K562 (cell line): Measurements from ENCODE around the gene TP53RK. TPM values are rescaled to one million over a fixed set of nuclear protein-coding genes. Genes with fewer than 3 reads are reported as not detected.

Experiments
- ATF7 ChIP-seq: fragments of 450-650 bp; IDR thresholded peaks from 2 replicates; pipeline ENCODE4 v1.7.1; 2014; ENCODE audit warnings: mild to moderate bottlenecking, moderate library complexity
- BDP1 ChIP-seq: IDR thresholded peaks from 3 replicates; pipeline ENCODE4 v1.6.1; 2011; ENCODE audit not compliant: insufficient read length, insufficient read depth
- CHD4 ChIP-seq: fragments of 200-600 bp; sonication (generic); IDR thresholded peaks from 3 replicates; pipeline ENCODE4 v1.6.1; 2012; ENCODE audit warnings: low read depth, mild to moderate bottlenecking, mixed read lengths, low read length, inconsistent platforms; ENCODE audit not compliant: insufficient read depth, insufficient replicate concordance, poor library complexity, severe bottlenecking
- FOS ChIP-seq: IDR thresholded peaks from 3 replicates; pipeline ENCODE4 v1.6.1; 2011; ENCODE audit not compliant: insufficient read length; ENCODE audit errors: extremely low read depth
- FUS ChIP-seq: fragments of 200-400 bp; formaldehyde crosslinking; optimal IDR thresholded peaks from 2 replicates; pipeline ENCODE3; 2017; ENCODE audit warnings: low read depth, low read length
- L3MBTL2 ChIP-seq: fragments of 450-650 bp; IDR thresholded peaks from 2 replicates; pipeline ENCODE4 v1.6.1; 2016; ENCODE audit warnings: mild to moderate bottlenecking, moderate library complexity
- MECOM ChIP-seq: fragments of 250-450 bp; sonication (Bioruptor Pico); IDR thresholded peaks from 2 replicates; pipeline ENCODE4 v1.8.0; 2022; ENCODE audit warnings: inconsistent platforms
- PCBP1 ChIP-seq: fragments of 200-400 bp; formaldehyde crosslinking; IDR thresholded peaks from 2 replicates; pipeline ENCODE4 v1.6.1; 2018; ENCODE audit warnings: mild to moderate bottlenecking, low read depth, low read length; ENCODE audit not compliant: poor library complexity, severe bottlenecking
- POU5F1 ChIP-seq: fragments of 150-350 bp; IDR thresholded peaks from 2 replicates; pipeline ENCODE4 v1.6.1; 2014; ENCODE audit warnings: borderline replicate concordance, low read length, low read depth, mild to moderate bottlenecking; ENCODE audit not compliant: partially characterized antibody
- RBFOX2 ChIP-seq: fragments of 200-400 bp; formaldehyde crosslinking; IDR thresholded peaks from 2 replicates; pipeline ENCODE4 v1.6.1; 2017; ENCODE audit warnings: low read depth, mild to moderate bottlenecking, low read length, moderate library complexity
- ZNF584 ChIP-seq: fragments of 200-800 bp; sonication (Bioruptor generic); IDR thresholded peaks from 2 replicates; pipeline ENCODE4 v1.6.1; 2016; ENCODE audit warnings: low read depth, mild to moderate bottlenecking, missing genetic modification characterization, missing compliant biosample characterization
- polyA plus RNA-seq, 8 experiments: library from polyadenylated mRNA; depleted of rRNA in 4 of 8; stranded (reverse) in 5 of 8; unstranded in 3 of 8; fragments of >200 nt; fragmentation: Nextera tagmentation in 2 of 8; fragmentation: Illumina TruSeq in 1 of 8; extraction: Ambion mirVana in 2 of 8; extraction: Trizol in 1 of 8; gene quantifications; 2 replicates each; pipeline versions ENCODE4 v1.2.1 to v1.2.3, GENCODE V29; 2011 to 2014; ENCODE audit warnings: inconsistent platforms in 1 of 8, missing spikeins in 1 of 8
- total RNA-seq, 7 experiments: library from RNA; depleted of rRNA in 6 of 7; stranded (reverse); fragments of >200 nt in 6 of 7; fragmentation: Illumina TruSeq in 2 of 7; extraction: Trizol in 2 of 7; gene quantifications; 2 replicates each; pipeline versions ENCODE4 v1.2.1 to v1.2.3, GENCODE V29; 2011 to 2021; ENCODE audit warnings: low replicate concordance in 1 of 7
- TF ChIP-seq, protein P1 (sequence below), 2 experiments: fragments of 450-650 bp; IDR thresholded peaks; 2 replicates each; pipeline ENCODE4 v1.6.1; 2018; ENCODE audit warnings: mild to moderate bottlenecking in 2 of 2, low read depth in 1 of 2; ENCODE audit not compliant: partially characterized antibody in 2 of 2
- TF ChIP-seq, protein P2 (sequence below): fragments of 450-650 bp; IDR thresholded peaks from 2 replicates; pipeline ENCODE4 v1.6.1; 2016; ENCODE audit warnings: mild to moderate bottlenecking, moderate library complexity

TP53RK gene
- total and polyA plus RNA-seq, 9 of the 15 experiments (the other 6 are each of a cell fraction or from before 2014, with no cell fraction given): 2.9 to 43.5 (median 17.2) TPM

DNA sequence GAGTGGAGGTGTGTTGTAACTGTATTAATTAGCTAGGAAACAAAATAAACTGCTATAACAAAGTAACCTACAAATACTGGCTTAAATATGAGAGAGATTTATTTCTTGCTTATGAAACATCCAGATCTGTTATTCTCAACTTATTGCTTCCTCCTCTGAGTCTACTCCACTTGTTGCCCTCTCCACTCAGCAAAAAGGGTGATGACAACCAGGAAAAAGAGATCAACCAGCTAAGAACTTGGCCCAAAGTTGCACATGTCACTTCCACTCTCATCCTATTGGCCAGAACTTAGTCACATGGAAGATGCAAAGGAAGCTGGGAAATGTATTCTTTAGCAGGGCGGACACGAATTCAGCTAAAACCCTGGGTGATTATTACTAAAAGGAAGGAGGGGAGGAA is 5.2 kb upstream of the TP53RK start (continued):
- TF ChIP-seq, protein P1, sequence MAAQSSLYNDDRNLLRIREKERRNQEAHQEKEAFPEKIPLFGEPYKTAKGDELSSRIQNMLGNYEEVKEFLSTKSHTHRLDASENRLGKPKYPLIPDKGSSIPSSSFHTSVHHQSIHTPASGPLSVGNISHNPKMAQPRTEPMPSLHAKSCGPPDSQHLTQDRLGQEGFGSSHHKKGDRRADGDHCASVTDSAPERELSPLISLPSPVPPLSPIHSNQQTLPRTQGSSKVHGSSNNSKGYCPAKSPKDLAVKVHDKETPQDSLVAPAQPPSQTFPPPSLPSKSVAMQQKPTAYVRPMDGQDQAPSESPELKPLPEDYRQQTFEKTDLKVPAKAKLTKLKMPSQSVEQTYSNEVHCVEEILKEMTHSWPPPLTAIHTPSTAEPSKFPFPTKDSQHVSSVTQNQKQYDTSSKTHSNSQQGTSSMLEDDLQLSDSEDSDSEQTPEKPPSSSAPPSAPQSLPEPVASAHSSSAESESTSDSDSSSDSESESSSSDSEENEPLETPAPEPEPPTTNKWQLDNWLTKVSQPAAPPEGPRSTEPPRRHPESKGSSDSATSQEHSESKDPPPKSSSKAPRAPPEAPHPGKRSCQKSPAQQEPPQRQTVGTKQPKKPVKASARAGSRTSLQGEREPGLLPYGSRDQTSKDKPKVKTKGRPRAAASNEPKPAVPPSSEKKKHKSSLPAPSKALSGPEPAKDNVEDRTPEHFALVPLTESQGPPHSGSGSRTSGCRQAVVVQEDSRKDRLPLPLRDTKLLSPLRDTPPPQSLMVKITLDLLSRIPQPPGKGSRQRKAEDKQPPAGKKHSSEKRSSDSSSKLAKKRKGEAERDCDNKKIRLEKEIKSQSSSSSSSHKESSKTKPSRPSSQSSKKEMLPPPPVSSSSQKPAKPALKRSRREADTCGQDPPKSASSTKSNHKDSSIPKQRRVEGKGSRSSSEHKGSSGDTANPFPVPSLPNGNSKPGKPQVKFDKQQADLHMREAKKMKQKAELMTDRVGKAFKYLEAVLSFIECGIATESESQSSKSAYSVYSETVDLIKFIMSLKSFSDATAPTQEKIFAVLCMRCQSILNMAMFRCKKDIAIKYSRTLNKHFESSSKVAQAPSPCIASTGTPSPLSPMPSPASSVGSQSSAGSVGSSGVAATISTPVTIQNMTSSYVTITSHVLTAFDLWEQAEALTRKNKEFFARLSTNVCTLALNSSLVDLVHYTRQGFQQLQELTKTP (IDR thresholded peaks at IDR 0.05; ENCODE audit: low read depth in 1 of 2, partially characterized antibody in 2 of 2): peak in 1 of 2 experiments; percentile 40
- TF ChIP-seq, protein P2, sequence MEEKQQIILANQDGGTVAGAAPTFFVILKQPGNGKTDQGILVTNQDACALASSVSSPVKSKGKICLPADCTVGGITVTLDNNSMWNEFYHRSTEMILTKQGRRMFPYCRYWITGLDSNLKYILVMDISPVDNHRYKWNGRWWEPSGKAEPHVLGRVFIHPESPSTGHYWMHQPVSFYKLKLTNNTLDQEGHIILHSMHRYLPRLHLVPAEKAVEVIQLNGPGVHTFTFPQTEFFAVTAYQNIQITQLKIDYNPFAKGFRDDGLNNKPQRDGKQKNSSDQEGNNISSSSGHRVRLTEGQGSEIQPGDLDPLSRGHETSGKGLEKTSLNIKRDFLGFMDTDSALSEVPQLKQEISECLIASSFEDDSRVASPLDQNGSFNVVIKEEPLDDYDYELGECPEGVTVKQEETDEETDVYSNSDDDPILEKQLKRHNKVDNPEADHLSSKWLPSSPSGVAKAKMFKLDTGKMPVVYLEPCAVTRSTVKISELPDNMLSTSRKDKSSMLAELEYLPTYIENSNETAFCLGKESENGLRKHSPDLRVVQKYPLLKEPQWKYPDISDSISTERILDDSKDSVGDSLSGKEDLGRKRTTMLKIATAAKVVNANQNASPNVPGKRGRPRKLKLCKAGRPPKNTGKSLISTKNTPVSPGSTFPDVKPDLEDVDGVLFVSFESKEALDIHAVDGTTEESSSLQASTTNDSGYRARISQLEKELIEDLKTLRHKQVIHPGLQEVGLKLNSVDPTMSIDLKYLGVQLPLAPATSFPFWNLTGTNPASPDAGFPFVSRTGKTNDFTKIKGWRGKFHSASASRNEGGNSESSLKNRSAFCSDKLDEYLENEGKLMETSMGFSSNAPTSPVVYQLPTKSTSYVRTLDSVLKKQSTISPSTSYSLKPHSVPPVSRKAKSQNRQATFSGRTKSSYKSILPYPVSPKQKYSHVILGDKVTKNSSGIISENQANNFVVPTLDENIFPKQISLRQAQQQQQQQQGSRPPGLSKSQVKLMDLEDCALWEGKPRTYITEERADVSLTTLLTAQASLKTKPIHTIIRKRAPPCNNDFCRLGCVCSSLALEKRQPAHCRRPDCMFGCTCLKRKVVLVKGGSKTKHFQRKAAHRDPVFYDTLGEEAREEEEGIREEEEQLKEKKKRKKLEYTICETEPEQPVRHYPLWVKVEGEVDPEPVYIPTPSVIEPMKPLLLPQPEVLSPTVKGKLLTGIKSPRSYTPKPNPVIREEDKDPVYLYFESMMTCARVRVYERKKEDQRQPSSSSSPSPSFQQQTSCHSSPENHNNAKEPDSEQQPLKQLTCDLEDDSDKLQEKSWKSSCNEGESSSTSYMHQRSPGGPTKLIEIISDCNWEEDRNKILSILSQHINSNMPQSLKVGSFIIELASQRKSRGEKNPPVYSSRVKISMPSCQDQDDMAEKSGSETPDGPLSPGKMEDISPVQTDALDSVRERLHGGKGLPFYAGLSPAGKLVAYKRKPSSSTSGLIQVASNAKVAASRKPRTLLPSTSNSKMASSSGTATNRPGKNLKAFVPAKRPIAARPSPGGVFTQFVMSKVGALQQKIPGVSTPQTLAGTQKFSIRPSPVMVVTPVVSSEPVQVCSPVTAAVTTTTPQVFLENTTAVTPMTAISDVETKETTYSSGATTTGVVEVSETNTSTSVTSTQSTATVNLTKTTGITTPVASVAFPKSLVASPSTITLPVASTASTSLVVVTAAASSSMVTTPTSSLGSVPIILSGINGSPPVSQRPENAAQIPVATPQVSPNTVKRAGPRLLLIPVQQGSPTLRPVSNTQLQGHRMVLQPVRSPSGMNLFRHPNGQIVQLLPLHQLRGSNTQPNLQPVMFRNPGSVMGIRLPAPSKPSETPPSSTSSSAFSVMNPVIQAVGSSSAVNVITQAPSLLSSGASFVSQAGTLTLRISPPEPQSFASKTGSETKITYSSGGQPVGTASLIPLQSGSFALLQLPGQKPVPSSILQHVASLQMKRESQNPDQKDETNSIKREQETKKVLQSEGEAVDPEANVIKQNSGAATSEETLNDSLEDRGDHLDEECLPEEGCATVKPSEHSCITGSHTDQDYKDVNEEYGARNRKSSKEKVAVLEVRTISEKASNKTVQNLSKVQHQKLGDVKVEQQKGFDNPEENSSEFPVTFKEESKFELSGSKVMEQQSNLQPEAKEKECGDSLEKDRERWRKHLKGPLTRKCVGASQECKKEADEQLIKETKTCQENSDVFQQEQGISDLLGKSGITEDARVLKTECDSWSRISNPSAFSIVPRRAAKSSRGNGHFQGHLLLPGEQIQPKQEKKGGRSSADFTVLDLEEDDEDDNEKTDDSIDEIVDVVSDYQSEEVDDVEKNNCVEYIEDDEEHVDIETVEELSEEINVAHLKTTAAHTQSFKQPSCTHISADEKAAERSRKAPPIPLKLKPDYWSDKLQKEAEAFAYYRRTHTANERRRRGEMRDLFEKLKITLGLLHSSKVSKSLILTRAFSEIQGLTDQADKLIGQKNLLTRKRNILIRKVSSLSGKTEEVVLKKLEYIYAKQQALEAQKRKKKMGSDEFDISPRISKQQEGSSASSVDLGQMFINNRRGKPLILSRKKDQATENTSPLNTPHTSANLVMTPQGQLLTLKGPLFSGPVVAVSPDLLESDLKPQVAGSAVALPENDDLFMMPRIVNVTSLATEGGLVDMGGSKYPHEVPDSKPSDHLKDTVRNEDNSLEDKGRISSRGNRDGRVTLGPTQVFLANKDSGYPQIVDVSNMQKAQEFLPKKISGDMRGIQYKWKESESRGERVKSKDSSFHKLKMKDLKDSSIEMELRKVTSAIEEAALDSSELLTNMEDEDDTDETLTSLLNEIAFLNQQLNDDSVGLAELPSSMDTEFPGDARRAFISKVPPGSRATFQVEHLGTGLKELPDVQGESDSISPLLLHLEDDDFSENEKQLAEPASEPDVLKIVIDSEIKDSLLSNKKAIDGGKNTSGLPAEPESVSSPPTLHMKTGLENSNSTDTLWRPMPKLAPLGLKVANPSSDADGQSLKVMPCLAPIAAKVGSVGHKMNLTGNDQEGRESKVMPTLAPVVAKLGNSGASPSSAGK: 0 out of 2 replicates have a peak, but pooled peaks have one; percentile 16
- TF ChIP-seq PCBP1 (no peak), FOS (peak; percentile 76), RBFOX2 (0 out of 2 replicates have a peak, but pooled peaks have one; percentile 13), FUS (no peak), L3MBTL2 (peak; percentile 59), MECOM (CRISPR knock-in tag) (no peak), POU5F1 (no peak), ZNF584 (0 out of 2 replicates have a peak, but pooled peaks have one; percentile 58), CHD4 (no peak), BDP1 (no peak), ATF7 (peak; percentile 45; the same call in 1 of the 2 replicates)
